ENCODE results near the gene CCDC137. TPM values are rescaled to one million over a fixed set of nuclear protein-coding genes. Genes with fewer than 3 reads are reported as not detected.

CCDC137 gene
- total and polyA plus RNA-seq, 2 of the 13 experiments (the other 11 are each of a cell fraction or from before 2014, with no cell fraction given), result 14.6 to 39.1 TPM

DNA sequence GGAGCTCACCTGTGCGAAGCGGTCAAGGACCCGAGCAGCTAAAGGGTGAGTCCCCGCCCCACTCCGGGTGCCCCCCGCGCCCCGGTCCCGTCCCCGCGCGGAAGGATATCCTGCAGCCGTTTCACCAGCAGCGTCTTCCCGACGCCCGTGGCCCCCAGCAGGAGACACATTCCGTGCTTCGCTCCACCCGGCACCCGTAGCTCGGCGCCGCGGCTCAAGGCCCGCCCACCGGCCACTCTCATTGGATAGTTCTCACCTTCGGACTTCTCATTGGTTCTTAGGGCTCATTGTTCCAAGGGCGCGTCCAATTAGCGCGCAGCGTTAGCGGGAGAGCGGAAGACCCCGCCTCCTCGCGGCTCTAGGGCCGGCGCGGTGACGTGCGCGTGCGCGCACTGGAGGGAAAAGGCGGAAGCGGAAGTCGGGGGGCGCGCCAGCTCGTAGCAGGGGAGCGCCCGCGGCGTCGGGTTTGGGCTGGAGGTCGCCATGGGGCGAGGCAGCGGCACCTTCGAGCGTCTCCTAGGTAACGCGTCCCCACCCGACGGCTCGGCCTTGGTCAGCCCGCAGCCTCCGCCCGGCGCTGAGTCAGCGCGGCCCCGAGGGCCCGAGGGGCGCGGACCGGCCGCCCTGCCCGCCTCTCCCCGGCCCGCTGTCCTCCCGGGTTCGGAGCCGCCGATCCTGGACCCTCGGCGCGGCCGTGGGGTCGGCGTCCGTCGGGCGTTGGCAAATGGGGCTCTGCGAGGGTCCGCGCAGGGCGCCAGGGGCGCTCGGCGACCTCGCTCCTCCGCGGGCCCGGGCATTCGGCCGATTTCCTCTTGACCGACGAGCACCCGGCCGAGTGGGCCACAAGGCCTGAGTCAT lies 17.3 kb downstream of the CCDC137 start, which contains the start of the genes ARL16 and HGS (continued):
- TF ChIP-seq TBX3 (IDR thresholded peaks at IDR 0.05; ENCODE audit: borderline replicate concordance) (peak; percentile 55; the same call in 1 of the 2 replicates), AHR (CRISPR knock-in tag; IDR thresholded peaks at IDR 0.05) (peak; percentile 51; the same call in 1 of the 2 replicates), SP2 (CRISPR knock-in tag; IDR thresholded peaks at IDR 0.05) (peak; percentile 99), CCDC6 (CRISPR knock-in tag; IDR thresholded peaks at IDR 0.05) (peak; percentile 6; the same call in 1 of the 2 replicates), ERF (CRISPR knock-in tag; IDR thresholded peaks at IDR 0.05) (peak; percentile 50; the same call in 1 of the 2 replicates), ZNF768 (CRISPR knock-in tag; IDR thresholded peaks at IDR 0.05) (peak; percentile 64), ZNF24 (IDR thresholded peaks at IDR 0.05) (no peak), TBP (CRISPR knock-in tag; IDR thresholded peaks at IDR 0.05) (no peak), ZNF746 (CRISPR knock-in tag; IDR thresholded peaks at IDR 0.05) (no peak), ZNF251 (CRISPR knock-in tag; IDR thresholded peaks at IDR 0.05) (0 out of 2 replicates have a peak, but pooled peaks have one; percentile 28), ZNF367 (CRISPR knock-in tag; IDR thresholded peaks at IDR 0.05; ENCODE audit: borderline replicate concordance) (peak; percentile 8; the same call in 1 of the 2 replicates), GATA4 (IDR thresholded peaks at IDR 0.05; ENCODE audit: borderline replicate concordance, low read depth) (no peak), HNRNPL (IDR thresholded peaks at IDR 0.05; ENCODE audit: low read depth, low read length) (0 out of 2 replicates have a peak, but pooled peaks have one; percentile 54)
- TF ChIP-seq, protein P1, sequence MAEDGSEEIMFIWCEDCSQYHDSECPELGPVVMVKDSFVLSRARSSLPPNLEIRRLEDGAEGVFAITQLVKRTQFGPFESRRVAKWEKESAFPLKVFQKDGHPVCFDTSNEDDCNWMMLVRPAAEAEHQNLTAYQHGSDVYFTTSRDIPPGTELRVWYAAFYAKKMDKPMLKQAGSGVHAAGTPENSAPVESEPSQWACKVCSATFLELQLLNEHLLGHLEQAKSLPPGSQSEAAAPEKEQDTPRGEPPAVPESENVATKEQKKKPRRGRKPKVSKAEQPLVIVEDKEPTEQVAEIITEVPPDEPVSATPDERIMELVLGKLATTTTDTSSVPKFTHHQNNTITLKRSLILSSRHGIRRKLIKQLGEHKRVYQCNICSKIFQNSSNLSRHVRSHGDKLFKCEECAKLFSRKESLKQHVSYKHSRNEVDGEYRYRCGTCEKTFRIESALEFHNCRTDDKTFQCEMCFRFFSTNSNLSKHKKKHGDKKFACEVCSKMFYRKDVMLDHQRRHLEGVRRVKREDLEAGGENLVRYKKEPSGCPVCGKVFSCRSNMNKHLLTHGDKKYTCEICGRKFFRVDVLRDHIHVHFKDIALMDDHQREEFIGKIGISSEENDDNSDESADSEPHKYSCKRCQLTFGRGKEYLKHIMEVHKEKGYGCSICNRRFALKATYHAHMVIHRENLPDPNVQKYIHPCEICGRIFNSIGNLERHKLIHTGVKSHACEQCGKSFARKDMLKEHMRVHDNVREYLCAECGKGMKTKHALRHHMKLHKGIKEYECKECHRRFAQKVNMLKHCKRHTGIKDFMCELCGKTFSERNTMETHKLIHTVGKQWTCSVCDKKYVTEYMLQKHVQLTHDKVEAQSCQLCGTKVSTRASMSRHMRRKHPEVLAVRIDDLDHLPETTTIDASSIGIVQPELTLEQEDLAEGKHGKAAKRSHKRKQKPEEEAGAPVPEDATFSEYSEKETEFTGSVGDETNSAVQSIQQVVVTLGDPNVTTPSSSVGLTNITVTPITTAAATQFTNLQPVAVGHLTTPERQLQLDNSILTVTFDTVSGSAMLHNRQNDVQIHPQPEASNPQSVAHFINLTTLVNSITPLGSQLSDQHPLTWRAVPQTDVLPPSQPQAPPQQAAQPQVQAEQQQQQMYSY (CRISPR knock-in tag; IDR thresholded peaks at IDR 0.05), result 0 out of 2 replicates have a peak, but pooled peaks have one; percentile 21
- TF ChIP-seq, protein P2, sequence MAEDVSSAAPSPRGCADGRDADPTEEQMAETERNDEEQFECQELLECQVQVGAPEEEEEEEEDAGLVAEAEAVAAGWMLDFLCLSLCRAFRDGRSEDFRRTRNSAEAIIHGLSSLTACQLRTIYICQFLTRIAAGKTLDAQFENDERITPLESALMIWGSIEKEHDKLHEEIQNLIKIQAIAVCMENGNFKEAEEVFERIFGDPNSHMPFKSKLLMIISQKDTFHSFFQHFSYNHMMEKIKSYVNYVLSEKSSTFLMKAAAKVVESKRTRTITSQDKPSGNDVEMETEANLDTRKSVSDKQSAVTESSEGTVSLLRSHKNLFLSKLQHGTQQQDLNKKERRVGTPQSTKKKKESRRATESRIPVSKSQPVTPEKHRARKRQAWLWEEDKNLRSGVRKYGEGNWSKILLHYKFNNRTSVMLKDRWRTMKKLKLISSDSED (CRISPR knock-in tag; IDR thresholded peaks at IDR 0.05), result no peak
- TF ChIP-seq, protein P3, sequence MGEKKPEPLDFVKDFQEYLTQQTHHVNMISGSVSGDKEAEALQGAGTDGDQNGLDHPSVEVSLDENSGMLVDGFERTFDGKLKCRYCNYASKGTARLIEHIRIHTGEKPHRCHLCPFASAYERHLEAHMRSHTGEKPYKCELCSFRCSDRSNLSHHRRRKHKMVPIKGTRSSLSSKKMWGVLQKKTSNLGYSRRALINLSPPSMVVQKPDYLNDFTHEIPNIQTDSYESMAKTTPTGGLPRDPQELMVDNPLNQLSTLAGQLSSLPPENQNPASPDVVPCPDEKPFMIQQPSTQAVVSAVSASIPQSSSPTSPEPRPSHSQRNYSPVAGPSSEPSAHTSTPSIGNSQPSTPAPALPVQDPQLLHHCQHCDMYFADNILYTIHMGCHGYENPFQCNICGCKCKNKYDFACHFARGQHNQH (CRISPR knock-in tag; IDR thresholded peaks at IDR 0.05), result peak; percentile 30; the same call in 1 of the 2 replicates
- TF ChIP-seq, protein P4, sequence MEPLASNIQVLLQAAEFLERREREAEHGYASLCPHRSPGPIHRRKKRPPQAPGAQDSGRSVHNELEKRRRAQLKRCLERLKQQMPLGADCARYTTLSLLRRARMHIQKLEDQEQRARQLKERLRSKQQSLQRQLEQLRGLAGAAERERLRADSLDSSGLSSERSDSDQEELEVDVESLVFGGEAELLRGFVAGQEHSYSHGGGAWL (CRISPR knock-in tag; IDR thresholded peaks at IDR 0.05), result peak; percentile 66
- TF ChIP-seq, protein P5, sequence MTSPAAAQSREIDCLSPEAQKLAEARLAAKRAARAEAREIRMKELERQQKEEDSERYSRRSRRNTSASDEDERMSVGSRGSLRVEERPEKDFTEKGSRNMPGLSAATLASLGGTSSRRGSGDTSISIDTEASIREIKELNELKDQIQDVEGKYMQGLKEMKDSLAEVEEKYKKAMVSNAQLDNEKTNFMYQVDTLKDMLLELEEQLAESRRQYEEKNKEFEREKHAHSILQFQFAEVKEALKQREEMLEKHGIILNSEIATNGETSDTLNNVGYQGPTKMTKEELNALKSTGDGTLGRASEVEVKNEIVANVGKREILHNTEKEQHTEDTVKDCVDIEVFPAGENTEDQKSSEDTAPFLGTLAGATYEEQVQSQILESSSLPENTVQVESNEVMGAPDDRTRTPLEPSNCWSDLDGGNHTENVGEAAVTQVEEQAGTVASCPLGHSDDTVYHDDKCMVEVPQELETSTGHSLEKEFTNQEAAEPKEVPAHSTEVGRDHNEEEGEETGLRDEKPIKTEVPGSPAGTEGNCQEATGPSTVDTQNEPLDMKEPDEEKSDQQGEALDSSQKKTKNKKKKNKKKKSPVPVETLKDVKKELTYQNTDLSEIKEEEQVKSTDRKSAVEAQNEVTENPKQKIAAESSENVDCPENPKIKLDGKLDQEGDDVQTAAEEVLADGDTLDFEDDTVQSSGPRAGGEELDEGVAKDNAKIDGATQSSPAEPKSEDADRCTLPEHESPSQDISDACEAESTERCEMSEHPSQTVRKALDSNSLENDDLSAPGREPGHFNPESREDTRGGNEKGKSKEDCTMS (CRISPR knock-in tag; conservative IDR thresholded peaks at IDR 0.05), result no peak
- TF ChIP-seq, protein P6, sequence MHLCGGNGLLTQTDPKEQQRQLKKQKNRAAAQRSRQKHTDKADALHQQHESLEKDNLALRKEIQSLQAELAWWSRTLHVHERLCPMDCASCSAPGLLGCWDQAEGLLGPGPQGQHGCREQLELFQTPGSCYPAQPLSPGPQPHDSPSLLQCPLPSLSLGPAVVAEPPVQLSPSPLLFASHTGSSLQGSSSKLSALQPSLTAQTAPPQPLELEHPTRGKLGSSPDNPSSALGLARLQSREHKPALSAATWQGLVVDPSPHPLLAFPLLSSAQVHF (CRISPR knock-in tag; IDR thresholded peaks at IDR 0.05), result peak; percentile 78; the same call in 1 of the 2 replicates
